Activated CD8-positive, alpha-beta memory T cell treated with anti-CD3 and anti-CD28 coated beads for 48 hours (primary cell): ENCODE results near the gene PXYLP1.

Experiments
- DNase-seq, 3 experiments: peaks; one replicate each; pipeline ENCODE4 v3.0.0-alpha.2; 2020; ENCODE audit warnings: low read depth in 2 of 3, low spot score in 2 of 3

Gene PXYLP1

GRCh38 chr3:141248064-141248463, 16.4 kb downstream of the PXYLP1 start:
- no peak for DNase-seq

GRCh38 chr3:141249041-141249440, 17.4 kb downstream of the PXYLP1 start:
- DNase-seq, result no peak

DNA sequence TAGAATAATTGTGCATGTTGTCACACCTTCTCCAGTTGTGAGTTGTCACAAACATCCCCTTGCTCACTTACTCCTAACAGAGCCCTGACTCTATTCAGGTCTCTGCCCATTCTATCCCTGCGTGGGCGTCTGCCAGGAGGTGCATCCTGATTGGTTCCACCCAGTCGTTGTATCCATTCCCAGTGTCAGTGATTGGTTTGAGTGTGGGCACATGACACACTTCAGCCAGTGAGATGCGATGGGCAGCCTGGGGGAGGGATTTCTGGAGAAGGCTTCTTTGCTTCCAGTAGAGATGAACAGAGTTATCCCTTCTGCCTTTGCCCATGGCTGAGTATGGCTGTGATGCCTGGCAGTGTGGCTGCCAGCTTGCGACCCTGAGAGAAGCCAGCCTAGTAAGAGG, 18.7 kb downstream of the PXYLP1 start:
- DNase-seq, result no peak

DNA sequence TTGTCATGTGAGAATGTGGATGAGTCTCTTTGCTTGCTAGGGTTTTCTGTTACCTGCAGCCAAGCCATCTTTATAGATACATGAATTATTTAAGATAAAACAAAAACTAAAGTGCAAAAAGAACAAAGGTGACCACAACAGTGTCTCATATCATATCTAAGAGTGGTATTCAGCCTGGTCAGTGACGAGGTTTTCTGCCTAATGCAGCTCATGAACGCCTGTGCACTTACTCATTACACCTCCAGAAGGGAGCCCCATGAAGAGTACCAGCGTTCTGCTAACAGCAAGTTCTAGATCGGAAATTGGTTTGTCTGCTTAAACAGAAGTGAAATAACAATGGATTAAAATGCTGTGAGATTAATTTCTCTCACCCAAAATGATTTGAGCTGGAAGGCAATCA, 19.2 kb downstream of the PXYLP1 start:
- DNase-seq, result no peak

DNA sequence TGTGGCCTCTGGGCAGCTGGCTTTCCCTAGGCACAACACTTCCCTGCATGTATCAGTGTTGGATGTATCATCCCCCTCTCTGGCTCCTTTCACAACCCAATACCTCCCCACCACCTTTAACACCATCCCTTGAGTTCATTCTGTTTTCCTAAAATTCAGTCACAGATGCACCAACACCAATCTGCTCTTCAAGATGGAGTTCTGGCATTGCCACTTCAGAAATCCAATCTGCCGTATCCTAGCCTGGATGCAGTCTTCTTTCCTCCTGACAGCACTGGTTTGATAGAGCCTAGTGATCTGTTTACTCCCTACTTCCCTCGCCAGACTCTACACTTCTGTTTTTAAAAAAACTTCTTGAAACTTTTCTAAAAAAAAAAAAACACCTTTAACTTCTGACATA, 21.7 kb downstream of the PXYLP1 start:
- no peak for DNase-seq

GRCh38 chr3:141253811-141254210, 22.2 kb downstream of the PXYLP1 start:
- no peak for DNase-seq

GRCh38 chr3:141255137-141255845, 23.7 kb downstream of the PXYLP1 start:
- no peak for DNase-seq

- DNase-seq, result no peak
These were observed 24.2 kb downstream of the PXYLP1 start for GRCh38 chr3:141255846-141256261.

DNA sequence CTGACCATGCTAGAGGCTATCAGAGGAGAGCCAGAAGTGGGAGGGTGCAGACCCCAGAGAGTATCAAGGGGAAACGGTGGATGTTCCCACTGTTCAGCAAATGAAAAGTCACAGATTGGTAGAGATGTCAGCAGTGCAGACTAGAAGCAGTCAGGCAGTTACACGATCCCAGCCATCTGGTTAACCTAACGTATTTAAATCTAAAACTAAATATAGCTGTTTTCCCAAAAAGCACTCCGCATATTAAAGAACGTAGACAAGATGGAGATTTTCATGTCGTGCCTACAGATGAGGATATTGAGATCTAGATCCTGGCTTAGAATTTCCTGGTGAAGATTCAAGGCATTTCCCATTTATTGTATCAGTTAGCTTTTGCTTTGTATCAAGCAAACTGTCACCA, 25.2 kb downstream of the PXYLP1 start:
- no peak for DNase-seq

DNA sequence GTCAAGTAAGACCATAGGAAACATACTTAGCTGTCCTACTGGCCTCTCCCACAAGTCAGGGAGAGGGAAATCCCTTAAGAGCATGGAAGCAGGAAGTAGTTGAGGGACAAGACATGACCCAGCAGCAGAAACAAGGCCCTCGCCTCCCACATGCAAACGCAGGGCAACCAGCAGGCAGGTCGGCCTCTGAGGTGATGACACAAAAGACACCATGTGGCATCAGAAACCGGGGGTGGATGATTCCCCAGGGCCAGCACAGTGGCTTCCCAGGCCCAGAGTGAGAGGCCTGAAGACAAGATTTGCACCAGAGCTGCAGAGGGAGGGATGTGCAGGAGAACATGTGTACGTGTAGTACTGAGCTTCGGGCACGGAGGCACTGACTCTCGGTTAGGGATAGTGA, 26.3 kb downstream of the PXYLP1 start:
- DNase-seq, result no peak

DNA sequence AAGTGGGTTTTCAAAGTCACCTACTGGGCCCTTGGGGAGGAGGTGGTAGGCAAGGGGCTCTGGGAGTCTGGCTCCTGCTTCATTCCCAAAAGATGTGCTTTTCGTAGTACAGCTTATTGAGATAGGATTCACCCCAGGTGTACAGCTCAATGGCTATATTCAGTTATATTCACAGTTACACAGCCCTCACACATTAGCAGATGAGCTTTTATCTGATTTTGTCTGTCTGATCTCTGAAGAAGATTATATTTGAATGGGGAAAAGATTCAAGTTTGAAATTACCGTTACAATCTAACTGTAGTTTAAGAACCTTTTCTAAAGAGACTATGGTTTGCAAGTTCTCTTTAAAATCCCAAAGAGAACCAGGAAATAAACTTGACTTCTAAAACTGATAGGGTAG, 27.3 kb downstream of the PXYLP1 start:
- no peak for DNase-seq

DNA sequence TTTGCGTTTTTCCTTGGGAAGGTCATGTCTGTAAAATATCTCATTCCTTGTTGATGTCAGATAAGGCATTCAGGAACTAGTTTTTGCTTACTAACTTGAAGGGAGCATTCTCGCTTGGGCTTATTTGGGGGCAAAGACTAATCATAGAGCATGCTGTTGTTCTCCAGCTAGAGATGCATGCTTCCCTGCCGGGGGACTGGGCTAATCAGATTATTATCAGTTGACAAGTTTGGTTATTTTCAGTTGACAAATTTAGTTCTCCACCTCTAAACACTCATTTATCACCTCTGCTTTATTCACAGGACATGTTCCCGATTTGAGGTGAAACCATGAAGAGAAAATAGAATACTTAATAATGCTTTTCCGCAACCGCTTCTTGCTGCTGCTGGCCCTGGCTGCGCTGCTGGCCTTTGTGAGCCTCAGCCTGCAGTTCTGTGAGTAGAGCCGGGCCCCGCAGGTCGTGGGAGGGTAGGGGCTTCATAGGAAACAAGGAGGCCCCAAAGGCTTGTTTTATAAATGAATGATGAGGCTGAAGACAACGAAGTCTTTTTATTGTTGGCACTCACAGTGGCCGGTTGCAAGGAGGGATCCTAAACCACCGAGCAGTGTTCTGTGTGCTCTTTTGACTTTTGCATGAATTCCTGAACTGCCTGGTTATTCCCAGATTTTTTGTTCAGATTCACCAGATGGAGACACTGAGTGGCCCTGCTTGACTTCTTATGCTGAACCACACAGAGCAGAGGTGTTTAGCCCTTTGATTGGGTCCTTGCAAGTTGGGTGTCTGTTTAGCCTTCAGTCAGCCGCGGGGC, 28.4 kb downstream of the PXYLP1 start:
- no peak for DNase-seq

GRCh38 chr3:141260630-141260927, 29.0 kb downstream of the PXYLP1 start:
- no peak for DNase-seq

GRCh38 chr3:141261472-141262307, 30.1 kb downstream of the PXYLP1 start:
- no peak for DNase-seq

- no peak for DNase-seq
These were observed 30.7 kb downstream of the PXYLP1 start for GRCh38 chr3:141262308-141262705.

- DNase-seq, result no peak
These were observed 34.6 kb downstream of the PXYLP1 start for GRCh38 chr3:141266186-141266585.

GRCh38 chr3:141266797-141267555, 35.4 kb downstream of the PXYLP1 start:
- no peak for DNase-seq

- no peak for DNase-seq
These were observed 36.0 kb downstream of the PXYLP1 start for GRCh38 chr3:141267629-141268028.

DNA sequence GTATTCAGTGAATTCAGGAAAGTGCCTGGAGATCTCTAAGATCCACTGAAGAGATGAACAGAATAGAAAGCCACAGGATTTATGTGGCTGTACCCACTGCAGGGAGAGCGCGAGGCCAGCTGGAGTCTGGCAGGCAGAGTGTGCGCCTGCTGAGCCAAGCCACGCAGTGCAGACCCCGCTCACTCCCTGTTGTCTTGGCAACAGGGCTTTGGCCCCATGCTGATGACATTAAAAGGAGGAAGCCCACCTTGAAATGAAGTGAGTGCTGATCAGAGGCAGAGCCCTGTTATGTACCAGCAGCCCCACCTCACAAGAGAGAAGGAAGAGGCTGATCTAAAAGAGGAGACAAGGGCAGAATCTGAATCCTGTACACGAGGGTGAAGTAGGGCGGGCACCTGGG, 36.7 kb downstream of the PXYLP1 start:
- no peak for DNase-seq

- no peak for DNase-seq
These were observed 37.2 kb downstream of the PXYLP1 start for GRCh38 chr3:141268791-141269190.

DNA sequence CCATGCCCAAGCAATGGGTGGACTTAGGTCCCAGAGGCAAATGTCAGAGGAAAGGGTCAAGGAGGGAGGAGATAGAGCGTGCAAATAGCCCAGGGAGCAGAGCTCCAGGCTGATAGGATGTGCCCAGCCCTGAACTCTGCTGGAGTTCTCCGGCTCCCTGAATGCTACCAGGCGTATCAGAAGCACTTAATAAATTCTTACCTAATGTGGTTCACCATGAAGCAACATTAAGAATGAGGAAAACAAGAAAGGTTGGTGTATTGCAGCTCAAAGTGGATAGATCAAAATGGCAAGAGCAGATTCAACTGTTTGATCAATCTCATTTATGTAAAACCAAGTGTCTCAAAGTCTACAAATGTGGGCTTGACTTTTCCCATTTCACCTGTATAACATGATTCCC, 38.3 kb downstream of the PXYLP1 start:
- no peak for DNase-seq
